Keratinocyte (primary cell): ENCODE results near the gene ZMIZ1. TPM values are rescaled to one million over a fixed set of nuclear protein-coding genes. Genes with fewer than 3 reads are reported as not detected.
A peak's percentile ranks its signal among the peaks of the same experiment; 100 is the strongest.

Experiments
- DNase-seq: peaks from one replicate; pipeline ENCODE4 v3.0.0-alpha.2; 2011; ENCODE audit warnings: low read depth, missing footprints, low spot score
- FAIRE-seq: peaks from 2 replicates; lab custom pipeline; 2011; peaks lifted over from hg19 to GRCh38; lab: Jason Lieb, UNC
- H2AFZ ChIP-seq: 2 replicates; pipeline ENCODE4 v1.6.0; 2012; ENCODE audit warnings: low read length, control low read depth, inconsistent platforms; ENCODE audit not compliant: control insufficient read depth
- H3K27ac ChIP-seq: 2 replicates; pipeline ENCODE4 v1.5.1; 2011; ENCODE audit warnings: low read length; ENCODE audit not compliant: control insufficient read depth, insufficient read depth
- H3K27me3 ChIP-seq: 3 replicates; pipeline ENCODE4 v1.6.0; 2011; ENCODE audit warnings: low read length; ENCODE audit not compliant: control insufficient read depth, insufficient read depth; ENCODE audit errors: extremely low read depth
- H3K36me3 ChIP-seq, 2 experiments: 2 replicates in 1 of 2; 3 replicates in 1 of 2; pipeline ENCODE4 v1.5.1; 2011; ENCODE audit warnings: low read length in 2 of 2, mild to moderate bottlenecking in 1 of 2; ENCODE audit not compliant: control insufficient read depth in 2 of 2, insufficient read depth in 2 of 2; ENCODE audit errors: extremely low read depth in 1 of 2
- H3K4me1 ChIP-seq: 3 replicates; pipeline ENCODE4 v1.5.1; 2011; ENCODE audit warnings: low read length; ENCODE audit not compliant: control insufficient read depth, insufficient read depth; ENCODE audit errors: extremely low read depth
- H3K4me2 ChIP-seq: 3 replicates; pipeline ENCODE4 v1.6.0; 2011; ENCODE audit warnings: low read depth, low read length; ENCODE audit not compliant: control insufficient read depth, insufficient read depth; ENCODE audit errors: extremely low read depth
- H3K4me3 ChIP-seq, 3 experiments: fragments of 200-600 bp in 1 of 3; sonication (generic) in 1 of 3; 2 replicates in 2 of 3; 3 replicates in 1 of 3; pipeline ENCODE4 v1.5.1; 2011 to 2016; ENCODE audit warnings: low read length in 3 of 3, mild to moderate bottlenecking in 3 of 3, control low read depth in 2 of 3, inconsistent platforms in 1 of 3, low read depth in 1 of 3, mixed read lengths in 1 of 3, mixed run types in 1 of 3, moderate library complexity in 1 of 3; ENCODE audit not compliant: control insufficient read depth in 2 of 3, insufficient read depth in 2 of 3; ENCODE audit errors: extremely low read depth in 1 of 3
- H3K79me2 ChIP-seq: 2 replicates; pipeline ENCODE4 v1.6.0; 2012; ENCODE audit warnings: low read length; ENCODE audit not compliant: control insufficient read depth, insufficient read depth
- H3K9ac ChIP-seq: 3 replicates; pipeline ENCODE4 v1.6.0; 2011; ENCODE audit warnings: low read length; ENCODE audit not compliant: control insufficient read depth, insufficient read depth; ENCODE audit errors: extremely low read depth
- H3K9me1 ChIP-seq: 3 replicates; pipeline ENCODE4 v1.6.0; 2011; ENCODE audit warnings: low read length; ENCODE audit not compliant: control insufficient read depth, insufficient read depth; ENCODE audit errors: extremely low read depth
- H3K9me3 ChIP-seq: 2 replicates; pipeline ENCODE4 v1.5.1; 2012; ENCODE audit warnings: low read depth, low read length; ENCODE audit not compliant: control insufficient read depth
- H4K20me1 ChIP-seq: 3 replicates; pipeline ENCODE4 v1.6.0; 2011; ENCODE audit warnings: low read length; ENCODE audit not compliant: control insufficient read depth, insufficient read depth; ENCODE audit errors: extremely low read depth
- EZH2 ChIP-seq: IDR thresholded peaks from one replicate; pipeline ENCODE4 v1.6.1; 2012; ENCODE audit warnings: inconsistent platforms, mild to moderate bottlenecking, low read length, moderate library complexity
- dilution Hi-C: fragments of 300-500 bp; cut with MboI; formaldehyde crosslinking; loops from one replicate; pipeline ENCODE4 v1.7.0; 2020; ENCODE audit warnings: low sequenced_read_pairs; ENCODE audit not compliant: extremely low pct_ligation_motif_present
- polyA plus RNA-seq, 5 experiments: library from polyadenylated mRNA; depleted of rRNA in 3 of 5; stranded (reverse) in 3 of 5; stranded (forward) in 1 of 5; unstranded in 1 of 5; fragments of >200 nt; gene quantifications; 1 replicate in 1 of 5; 2 replicates in 3 of 5; 3 replicates in 1 of 5; pipeline versions ENCODE4 v1.2.1 to v1.2.3, GENCODE V29; 2011 to 2012; ENCODE audit warnings: missing spikeins in 2 of 5, low read depth in 1 of 5, low replicate concordance in 1 of 5
- TF ChIP-seq, protein P1 (sequence below), 3 experiments: IDR thresholded peaks in 1 of 3; conservative IDR thresholded peaks in 1 of 3; optimal IDR thresholded peaks in 1 of 3; 2 replicates in 2 of 3; 3 replicates in 1 of 3; pipeline versions ENCODE3 to v1.5.1; 2011; ENCODE audit warnings: low read length in 3 of 3, mild to moderate bottlenecking in 3 of 3, moderate library complexity in 2 of 3, control low read depth in 1 of 3, inconsistent platforms in 1 of 3; ENCODE audit not compliant: insufficient read depth in 2 of 3; ENCODE audit errors: extremely low read depth in 1 of 3

The ZMIZ1 gene
- polyA plus RNA-seq, 1 donor (not counting 4 experiments of a cell fraction or from before 2014, with no cell fraction given), result 1.8 TPM

DNA sequence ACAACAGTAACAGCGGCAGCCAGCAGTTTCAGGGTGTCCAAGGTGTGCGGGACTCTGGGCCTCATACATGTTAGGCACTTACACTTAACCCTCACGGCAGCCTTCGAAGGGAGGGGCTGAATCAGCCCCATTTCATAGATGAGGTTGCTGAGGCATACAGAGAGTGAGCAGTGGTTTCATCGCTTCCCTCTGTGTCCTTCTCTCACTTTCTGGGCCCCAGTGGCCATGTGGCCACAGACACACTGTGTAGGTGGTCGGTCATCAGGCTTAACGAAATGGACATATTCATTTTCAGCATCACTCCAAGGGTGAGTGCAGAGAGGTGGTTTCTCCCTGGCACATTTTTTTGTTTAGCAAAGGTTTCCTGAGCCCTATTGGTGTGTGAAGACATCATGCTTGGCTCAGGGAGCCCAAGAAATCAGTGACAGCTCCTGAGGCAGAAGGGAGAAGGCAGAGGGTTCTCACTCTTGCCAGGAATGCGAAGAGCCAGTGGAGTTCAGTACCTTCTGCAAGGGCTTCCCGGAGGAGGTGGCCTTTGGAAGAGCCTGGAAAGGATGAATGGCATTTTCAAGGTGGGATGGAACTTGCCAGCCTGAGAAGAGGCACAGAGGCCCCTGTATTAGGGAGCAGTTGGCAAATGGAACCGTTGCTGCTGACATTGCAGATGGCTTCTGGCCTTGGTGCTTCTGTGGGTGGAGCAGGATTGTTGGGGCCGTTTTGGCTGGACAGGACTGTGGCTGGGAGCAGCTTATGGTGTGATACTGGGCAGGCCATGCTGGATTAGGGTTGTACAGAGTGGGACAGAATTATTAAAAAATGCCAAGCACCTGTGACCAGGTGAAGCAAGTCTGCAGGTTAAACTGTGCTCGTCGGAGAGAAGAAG is 216.8 kb downstream of the ZMIZ1 start:
- DNase-seq (no peak), FAIRE-seq (no peak)
- Histone ChIP-seq H3K9me3 (no peaks in the 10 kb centered on the region), H3K4me2 (no peak overlapping the region), H3K27ac (no peak overlapping the region), H3K9me1 (no peaks in the 10 kb centered on the region), H3K27me3 (no peaks in the 10 kb centered on the region), H3K9ac (no peak overlapping the region), H3K79me2 (no peaks in the 10 kb centered on the region), H3K4me1 (peaks cover 12% of the 10 kb centered on the region), H3K4me3 (no peak overlapping the region), H3K36me3 (peaks cover 3 to 9% of the 10 kb centered on the region in 2 experiments), H2AFZ (no peak overlapping the region), H4K20me1 (peaks cover 4% of the 10 kb centered on the region)
- dilution Hi-C loops, result no loop called here
- TF ChIP-seq, protein P1, sequence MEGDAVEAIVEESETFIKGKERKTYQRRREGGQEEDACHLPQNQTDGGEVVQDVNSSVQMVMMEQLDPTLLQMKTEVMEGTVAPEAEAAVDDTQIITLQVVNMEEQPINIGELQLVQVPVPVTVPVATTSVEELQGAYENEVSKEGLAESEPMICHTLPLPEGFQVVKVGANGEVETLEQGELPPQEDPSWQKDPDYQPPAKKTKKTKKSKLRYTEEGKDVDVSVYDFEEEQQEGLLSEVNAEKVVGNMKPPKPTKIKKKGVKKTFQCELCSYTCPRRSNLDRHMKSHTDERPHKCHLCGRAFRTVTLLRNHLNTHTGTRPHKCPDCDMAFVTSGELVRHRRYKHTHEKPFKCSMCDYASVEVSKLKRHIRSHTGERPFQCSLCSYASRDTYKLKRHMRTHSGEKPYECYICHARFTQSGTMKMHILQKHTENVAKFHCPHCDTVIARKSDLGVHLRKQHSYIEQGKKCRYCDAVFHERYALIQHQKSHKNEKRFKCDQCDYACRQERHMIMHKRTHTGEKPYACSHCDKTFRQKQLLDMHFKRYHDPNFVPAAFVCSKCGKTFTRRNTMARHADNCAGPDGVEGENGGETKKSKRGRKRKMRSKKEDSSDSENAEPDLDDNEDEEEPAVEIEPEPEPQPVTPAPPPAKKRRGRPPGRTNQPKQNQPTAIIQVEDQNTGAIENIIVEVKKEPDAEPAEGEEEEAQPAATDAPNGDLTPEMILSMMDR (optimal IDR thresholded peaks at IDR 0.05 in 1 of 3, IDR thresholded peaks at IDR 0.05 in 1 of 3, conservative IDR thresholded peaks at IDR 0.05 in 1 of 3; ENCODE audit: extremely low read depth in 1 of 3, insufficient read depth in 2 of 3, low read length in 3 of 3), result no peak
- TF ChIP-seq EZH2, result no peak

DNA sequence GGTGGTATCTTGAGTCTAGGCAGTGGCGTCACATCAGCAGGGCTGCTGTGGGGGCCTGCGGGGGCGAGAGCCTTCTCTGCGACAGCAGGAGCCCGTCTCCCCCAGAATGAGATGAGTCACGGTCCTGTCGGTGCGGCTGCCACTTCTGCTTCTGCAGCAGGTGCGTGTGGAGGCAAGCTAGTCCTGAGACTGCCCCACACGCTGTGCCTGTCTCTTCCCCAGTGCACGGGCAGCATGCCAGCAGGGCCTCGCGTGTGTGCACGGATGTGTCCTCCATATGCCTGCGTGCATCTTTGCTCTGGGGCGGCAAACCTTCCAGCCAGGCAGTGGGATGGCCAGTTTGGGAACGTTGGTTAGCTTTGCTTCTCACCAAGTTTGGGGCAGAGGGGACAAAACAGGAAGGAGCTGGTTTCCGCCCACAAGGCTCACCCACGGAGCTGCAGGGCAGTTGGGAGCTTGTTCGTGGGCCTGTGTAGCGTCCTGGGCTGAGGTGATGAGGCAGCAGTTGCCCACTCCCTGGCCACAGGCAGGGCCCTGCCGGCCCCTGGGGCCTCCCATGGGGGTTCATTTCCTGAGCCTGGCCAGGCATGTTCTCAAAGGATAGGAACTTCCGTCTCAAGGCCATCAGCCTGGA is 217.7 kb downstream of the ZMIZ1 start:
- Histone ChIP-seq H3K79me2 (no peaks in the 10 kb centered on the region), H3K27me3 (no peaks in the 10 kb centered on the region), H3K4me3 (no peak overlapping the region), H3K27ac (no peak overlapping the region), H3K9me3 (no peaks in the 10 kb centered on the region), H3K36me3 (peaks cover 3 to 9% of the 10 kb centered on the region in 2 experiments), H3K4me1 (peaks cover 12% of the 10 kb centered on the region), H3K9ac (no peak overlapping the region), H4K20me1 (peaks cover 4% of the 10 kb centered on the region), H2AFZ (no peak overlapping the region), H3K9me1 (no peaks in the 10 kb centered on the region), H3K4me2 (peak overlapping the region; percentile 41)
- peak; percentile 74 for FAIRE-seq
- peak; percentile 32 for DNase-seq
- dilution Hi-C loops, result no loop called here
- TF ChIP-seq EZH2, result no peak
- TF ChIP-seq, protein P1 (optimal IDR thresholded peaks at IDR 0.05 in 1 of 3, IDR thresholded peaks at IDR 0.05 in 1 of 3, conservative IDR thresholded peaks at IDR 0.05 in 1 of 3; ENCODE audit: extremely low read depth in 1 of 3, insufficient read depth in 2 of 3, low read length in 3 of 3), result no peak
